ENCODE data around the gene S1PR1. TPM values are rescaled to one million over a fixed set of nuclear protein-coding genes. Genes with fewer than 3 reads are reported as not detected.
A peak's percentile ranks its signal among the peaks of the same experiment; 100 is the strongest.

S1PR1 gene
- total RNA-seq, 2 experiments from 2014 or later, result 72.8 to 76.5 TPM

DNA sequence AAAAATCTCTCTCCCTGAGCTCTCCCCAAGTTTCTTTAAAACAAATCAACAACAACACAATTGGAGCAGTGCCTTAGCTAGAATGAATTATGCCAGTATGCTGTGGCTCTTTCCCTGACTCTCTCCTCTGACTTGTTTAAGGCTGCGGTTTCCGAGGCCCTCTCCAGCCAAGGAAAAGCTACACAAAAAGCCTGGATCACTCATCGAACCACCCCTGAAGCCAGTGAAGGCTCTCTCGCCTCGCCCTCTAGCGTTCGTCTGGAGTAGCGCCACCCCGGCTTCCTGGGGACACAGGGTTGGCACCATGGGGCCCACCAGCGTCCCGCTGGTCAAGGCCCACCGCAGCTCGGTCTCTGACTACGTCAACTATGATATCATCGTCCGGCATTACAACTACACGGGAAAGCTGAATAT is 1.9 kb downstream of the S1PR1 start:
- H3K27ac Mint-ChIP-seq, result peak overlapping the region; percentile 95
- H3K4me1 Mint-ChIP-seq (ENCODE audit: low read depth), result peaks cover 69% of the 10 kb centered on the region
- peak; percentile 92 for DNase-seq
- peak; percentile 53 for ATAC-seq
- H3K36me3 Mint-ChIP-seq (ENCODE audit: low read depth), result peaks cover 69% of the 10 kb centered on the region
- H3K27me3 Mint-ChIP-seq (ENCODE audit: low read depth), result no peaks in the 10 kb centered on the region
- H3K4me3 Mint-ChIP-seq, result peak overlapping the region; percentile 98
- POLR2A ChIA-PET, result interaction anchor here (0.6 to 6.9 kb wide), 29 partner anchors 13 to 343 kb away, joined by 3 to 89 read pairs (median 6); partner anchors contain the start of genes DPH5 and SLC30A7
- no peaks in the 10 kb centered on the region for H3K9me3 Mint-ChIP-seq (ENCODE audit: insufficient read depth)
- CTCF ChIA-PET, result interaction anchor here (0.7 to 9.4 kb wide), 56 partner anchors 9 to 775 kb away, joined by 3 to 165 read pairs (median 6); partner anchors contain the start of genes DPH5 and SLC30A7

DNA sequence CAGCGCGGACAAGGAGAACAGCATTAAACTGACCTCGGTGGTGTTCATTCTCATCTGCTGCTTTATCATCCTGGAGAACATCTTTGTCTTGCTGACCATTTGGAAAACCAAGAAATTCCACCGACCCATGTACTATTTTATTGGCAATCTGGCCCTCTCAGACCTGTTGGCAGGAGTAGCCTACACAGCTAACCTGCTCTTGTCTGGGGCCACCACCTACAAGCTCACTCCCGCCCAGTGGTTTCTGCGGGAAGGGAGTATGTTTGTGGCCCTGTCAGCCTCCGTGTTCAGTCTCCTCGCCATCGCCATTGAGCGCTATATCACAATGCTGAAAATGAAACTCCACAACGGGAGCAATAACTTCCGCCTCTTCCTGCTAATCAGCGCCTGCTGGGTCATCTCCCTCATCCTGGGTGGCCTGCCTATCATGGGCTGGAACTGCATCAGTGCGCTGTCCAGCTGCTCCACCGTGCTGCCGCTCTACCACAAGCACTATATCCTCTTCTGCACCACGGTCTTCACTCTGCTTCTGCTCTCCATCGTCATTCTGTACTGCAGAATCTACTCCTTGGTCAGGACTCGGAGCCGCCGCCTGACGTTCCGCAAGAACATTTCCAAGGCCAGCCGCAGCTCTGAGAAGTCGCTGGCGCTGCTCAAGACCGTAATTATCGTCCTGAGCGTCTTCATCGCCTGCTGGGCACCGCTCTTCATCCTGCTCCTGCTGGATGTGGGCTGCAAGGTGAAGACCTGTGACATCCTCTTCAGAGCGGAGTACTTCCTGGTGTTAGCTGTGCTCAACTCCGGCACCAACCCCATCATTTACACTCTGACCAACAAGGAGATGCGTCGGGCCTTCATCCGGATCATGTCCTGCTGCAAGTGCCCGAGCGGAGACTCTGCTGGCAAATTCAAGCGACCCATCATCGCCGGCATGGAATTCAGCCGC is 2.5 kb downstream of the S1PR1 start:
- H3K4me1 Mint-ChIP-seq (ENCODE audit: low read depth), result peaks cover 68% of the 10 kb centered on the region
- POLR2A ChIA-PET, result interaction anchor here (0.6 to 6.9 kb wide), 33 partner anchors 13 to 343 kb away, joined by 3 to 89 read pairs (median 5); partner anchors contain the start of genes DPH5 and SLC30A7
- peak; percentile 58 for ATAC-seq

DNA sequence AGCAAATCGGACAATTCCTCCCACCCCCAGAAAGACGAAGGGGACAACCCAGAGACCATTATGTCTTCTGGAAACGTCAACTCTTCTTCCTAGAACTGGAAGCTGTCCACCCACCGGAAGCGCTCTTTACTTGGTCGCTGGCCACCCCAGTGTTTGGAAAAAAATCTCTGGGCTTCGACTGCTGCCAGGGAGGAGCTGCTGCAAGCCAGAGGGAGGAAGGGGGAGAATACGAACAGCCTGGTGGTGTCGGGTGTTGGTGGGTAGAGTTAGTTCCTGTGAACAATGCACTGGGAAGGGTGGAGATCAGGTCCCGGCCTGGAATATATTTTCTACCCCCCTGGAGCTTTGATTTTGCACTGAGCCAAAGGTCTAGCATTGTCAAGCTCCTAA is 3.2 kb downstream of the S1PR1 start:
- peaks cover 76% of the 10 kb centered on the region for H3K36me3 Mint-ChIP-seq (ENCODE audit: low read depth)
- peak overlapping the region; percentile 98 for H3K4me3 Mint-ChIP-seq
- CTCF ChIA-PET, result interaction anchor here (0.7 to 9.4 kb wide), 15 partner anchors 8 to 319 kb away, joined by 3 to 165 read pairs (median 13); partner anchors contain the start of gene DPH5
- DNase-seq, result no peak
- POLR2A ChIA-PET, result interaction anchor here (0.6 to 6.9 kb wide), 18 partner anchors 12 to 313 kb away, joined by 3 to 89 read pairs (median 4); no protein-coding TSS in a partner anchor
- peak overlapping the region; percentile 95 for H3K27ac Mint-ChIP-seq
- no peak for ATAC-seq
- H3K9me3 Mint-ChIP-seq (ENCODE audit: insufficient read depth), result no peaks in the 10 kb centered on the region
- H3K27me3 Mint-ChIP-seq (ENCODE audit: low read depth), result no peaks in the 10 kb centered on the region
- peaks cover 61% of the 10 kb centered on the region for H3K4me1 Mint-ChIP-seq (ENCODE audit: low read depth)

More for the DNA sequence above, 2.5 kb downstream of the S1PR1 start:
- H3K27me3 Mint-ChIP-seq (ENCODE audit: low read depth), result no peaks in the 10 kb centered on the region
- peak; percentile 86 for DNase-seq
- CTCF ChIA-PET, result interaction anchor here (0.7 to 9.4 kb wide), 49 partner anchors 9 to 342 kb away, joined by 3 to 165 read pairs (median 6); partner anchors contain the start of genes DPH5 and SLC30A7
- H3K36me3 Mint-ChIP-seq (ENCODE audit: low read depth), result peaks cover 73% of the 10 kb centered on the region
- peak overlapping the region; percentile 98 for H3K4me3 Mint-ChIP-seq
- peak overlapping the region; percentile 95 for H3K27ac Mint-ChIP-seq
- no peaks in the 10 kb centered on the region for H3K9me3 Mint-ChIP-seq (ENCODE audit: insufficient read depth)

DNA sequence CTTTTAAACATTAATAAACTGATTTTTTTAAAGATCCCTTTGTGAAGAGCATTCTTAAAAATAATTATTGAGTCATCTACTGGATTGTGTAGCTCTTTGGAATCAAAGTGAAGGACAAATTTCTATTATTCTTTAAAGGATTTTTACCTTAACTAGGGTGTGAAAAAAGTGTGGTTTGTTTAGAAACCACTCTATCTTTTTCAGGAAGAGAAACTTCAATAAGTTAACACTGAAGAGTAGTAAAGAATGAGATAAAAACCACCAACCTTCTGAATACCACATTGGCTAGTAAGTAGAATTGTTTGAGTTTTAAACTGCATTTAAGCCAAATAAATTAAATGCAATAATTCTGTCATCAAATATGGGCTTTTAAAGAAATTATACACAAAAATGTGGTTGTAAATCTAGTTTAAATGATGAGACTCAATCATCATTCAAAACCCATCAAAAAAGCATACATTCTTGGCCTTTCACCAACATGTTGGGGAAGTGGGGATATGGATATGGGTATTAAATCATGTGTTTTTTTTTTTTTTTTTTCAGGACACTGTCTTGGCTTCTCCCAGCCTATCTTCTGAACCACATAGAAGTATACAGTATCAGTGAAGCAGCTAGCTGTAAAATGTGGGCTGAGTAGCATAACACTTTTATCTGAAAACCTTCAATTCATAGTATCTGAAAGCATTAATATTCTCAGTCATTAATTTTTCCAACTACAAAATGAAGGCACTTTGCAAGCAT is 4.8 kb downstream of the S1PR1 start:
- no peaks in the 10 kb centered on the region for H3K9me3 Mint-ChIP-seq (ENCODE audit: insufficient read depth)
- no peak for DNase-seq
- H3K27ac Mint-ChIP-seq, result peak overlapping the region; percentile 12
- CTCF ChIA-PET, result interaction anchor here (1.0 to 9.4 kb wide), 5 partner anchors 10 to 117 kb away, joined by 3 to 165 read pairs (median 6); no protein-coding TSS in a partner anchor
- POLR2A ChIA-PET, result interaction anchor here (0.9 to 6.4 kb wide), 4 partner anchors 10 to 112 kb away, joined by 3 to 63 read pairs (median 8); no protein-coding TSS in a partner anchor
- ATAC-seq, result no peak
- peaks cover 50% of the 10 kb centered on the region for H3K4me1 Mint-ChIP-seq (ENCODE audit: low read depth)
- H3K36me3 Mint-ChIP-seq (ENCODE audit: low read depth), result peaks cover 71% of the 10 kb centered on the region
- peak overlapping the region; percentile 98 for H3K4me3 Mint-ChIP-seq
- H3K27me3 Mint-ChIP-seq (ENCODE audit: low read depth), result no peaks in the 10 kb centered on the region

DNA sequence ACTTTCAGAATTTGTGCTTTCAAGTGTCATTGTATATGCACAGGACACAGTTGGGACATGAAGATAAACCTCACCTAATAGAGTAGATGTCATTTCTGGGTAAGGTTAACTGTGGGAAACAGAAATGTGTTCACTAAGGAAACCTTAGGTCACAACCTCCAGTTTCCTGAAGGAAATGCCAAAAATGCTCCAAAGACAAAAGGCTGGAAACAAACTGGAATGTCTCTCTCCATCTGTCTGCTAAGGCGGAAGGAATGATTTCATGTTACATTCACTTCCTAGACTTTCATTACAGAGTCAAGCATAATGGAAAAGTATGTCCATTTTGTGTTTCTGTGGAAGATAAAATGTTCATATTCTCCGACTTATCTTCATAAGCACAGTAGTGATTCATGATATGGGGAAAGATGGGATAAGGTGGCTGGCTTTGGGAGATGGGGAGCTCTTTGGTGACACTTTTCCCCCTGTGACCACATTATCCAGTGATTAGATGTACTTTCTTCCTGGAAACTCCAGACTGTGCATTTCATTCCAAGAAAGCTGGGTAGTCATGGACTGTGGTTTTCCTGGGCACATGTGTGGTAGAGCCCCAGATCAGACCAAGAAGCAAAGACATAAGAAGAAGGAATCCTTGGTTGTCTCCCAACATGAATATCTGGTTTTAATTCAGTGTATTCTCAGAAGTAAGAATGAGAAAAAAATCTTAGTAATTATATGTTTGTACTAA is 5.7 kb downstream of the S1PR1 start:
- no peaks in the 10 kb centered on the region for H3K9me3 Mint-ChIP-seq (ENCODE audit: insufficient read depth)
- peak overlapping the region; percentile 62 for H3K27ac Mint-ChIP-seq
- peak overlapping the region; percentile 98 for H3K4me3 Mint-ChIP-seq
- peaks cover 64% of the 10 kb centered on the region for H3K36me3 Mint-ChIP-seq (ENCODE audit: low read depth)
- ChIA-PET CTCF (interaction anchor here (1.4 to 8.2 kb wide), 4 partner anchors 9 to 67 kb away, joined by 4 to 162 read pairs (median 16); no protein-coding TSS in a partner anchor), POLR2A (interaction anchor here (1.0 kb wide), 1 partner anchor 179 kb away, joined by 3 read pairs; no protein-coding TSS in a partner anchor)
- no peak for ATAC-seq
- peaks cover 54% of the 10 kb centered on the region for H3K4me1 Mint-ChIP-seq (ENCODE audit: low read depth)
- no peaks in the 10 kb centered on the region for H3K27me3 Mint-ChIP-seq (ENCODE audit: low read depth)
- DNase-seq, result no peak

DNA sequence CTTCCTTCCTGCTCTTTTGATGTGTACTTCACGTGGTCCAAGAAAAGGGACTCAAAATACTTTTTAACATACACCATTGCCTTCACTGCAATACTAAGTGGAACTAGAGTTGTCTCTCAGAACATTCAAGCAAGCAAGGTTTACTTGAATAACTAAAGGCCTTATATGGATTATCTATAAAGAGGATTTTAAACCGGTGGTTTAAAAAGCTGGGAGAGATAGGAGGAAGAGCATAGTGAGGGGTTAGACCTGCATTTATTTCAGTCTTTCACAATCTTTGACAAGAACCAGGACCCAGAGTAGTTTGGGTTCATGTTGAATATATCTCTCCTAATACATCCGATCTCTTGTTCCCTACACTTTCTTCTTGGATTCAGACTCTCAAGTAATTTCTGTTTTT is 6.9 kb downstream of the S1PR1 start:
- ChIA-PET CTCF (interaction anchor here (0.6 to 4.4 kb wide), 3 partner anchors 43 to 1238 kb away, joined by 3 to 28 read pairs (median 4); no protein-coding TSS in a partner anchor), POLR2A (interaction anchor here (0.9 to 2.3 kb wide), 4 partner anchors 8 to 47 kb away, joined by 3 to 6 read pairs (median 5); no protein-coding TSS in a partner anchor)
- Mint-ChIP-seq H3K9me3 (ENCODE audit: insufficient read depth) (no peaks in the 10 kb centered on the region), H3K27ac (no peak overlapping the region), H3K27me3 (ENCODE audit: low read depth) (no peaks in the 10 kb centered on the region), H3K4me1 (ENCODE audit: low read depth) (peaks cover 58% of the 10 kb centered on the region), H3K4me3 (no peak overlapping the region), H3K36me3 (ENCODE audit: low read depth) (peaks cover 56% of the 10 kb centered on the region)
- DNase-seq (no peak), ATAC-seq (no peak)

DNA sequence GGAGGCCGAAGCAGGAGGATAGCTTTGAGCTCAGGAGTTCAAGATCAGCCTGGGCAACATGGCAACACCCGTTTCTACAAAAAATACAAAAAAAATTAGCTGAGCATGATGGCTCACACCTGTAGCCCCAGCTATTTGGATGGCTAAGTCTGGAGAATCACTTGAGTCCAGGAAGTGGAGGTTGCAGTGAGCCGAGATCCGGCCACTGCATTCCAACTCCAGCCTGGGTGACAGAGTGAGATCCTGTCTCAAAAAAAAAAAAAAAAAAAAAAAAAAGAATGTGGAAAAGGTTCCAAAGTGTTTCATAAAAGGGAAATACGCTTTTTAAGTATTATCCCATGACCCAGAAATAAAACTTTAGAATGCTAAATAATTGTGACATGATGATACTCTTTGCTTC is 8.0 kb downstream of the S1PR1 start:
- no peak for ATAC-seq
- Mint-ChIP-seq H3K4me1 (ENCODE audit: low read depth) (peaks cover 47% of the 10 kb centered on the region), H3K4me3 (no peak overlapping the region), H3K27ac (no peak overlapping the region), H3K27me3 (ENCODE audit: low read depth) (no peaks in the 10 kb centered on the region), H3K9me3 (ENCODE audit: insufficient read depth) (no peaks in the 10 kb centered on the region), H3K36me3 (ENCODE audit: low read depth) (peaks cover 45% of the 10 kb centered on the region)
- no peak for DNase-seq
- ChIA-PET POLR2A (interaction anchor here (1.0 to 2.3 kb wide), 3 partner anchors 8 to 115 kb away, joined by 4 to 6 read pairs (median 6); no protein-coding TSS in a partner anchor), CTCF (interaction anchor here (1.1 to 4.4 kb wide), 3 partner anchors 42 to 107 kb away, joined by 4 to 28 read pairs (median 4); no protein-coding TSS in a partner anchor)

DNA sequence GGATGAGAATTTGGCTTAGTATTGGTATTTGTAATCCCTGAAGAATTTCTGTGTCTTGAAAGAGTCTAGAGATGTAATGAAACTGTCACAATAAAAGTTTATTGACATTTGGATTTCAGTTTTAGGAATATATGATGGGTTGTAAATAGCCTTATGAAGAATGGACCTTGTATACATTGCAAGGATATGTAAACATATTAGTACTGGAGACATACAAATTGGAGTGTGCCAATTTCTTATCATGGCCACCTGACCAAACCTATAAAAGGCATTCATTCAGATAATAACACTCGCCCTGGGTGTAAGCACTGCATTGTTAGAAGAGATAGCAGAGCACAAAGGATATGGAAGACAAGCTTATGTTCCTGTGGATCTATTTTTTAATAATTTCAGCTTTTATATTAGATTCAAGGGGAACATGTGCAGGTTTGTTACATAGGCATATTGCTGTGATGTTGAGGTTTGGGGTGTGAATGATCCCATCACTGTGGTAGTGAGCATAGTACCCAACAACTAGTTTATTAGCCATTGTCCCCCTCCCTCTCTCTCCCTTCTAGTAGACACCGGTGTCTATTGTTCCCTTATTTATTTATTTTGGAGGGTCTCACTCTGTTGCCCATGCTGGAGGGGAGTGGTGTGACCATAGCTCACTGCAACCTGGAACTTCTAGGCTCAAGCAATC is 8.6 kb downstream of the S1PR1 start:
- ChIA-PET CTCF (interaction anchor here (1.1 to 4.4 kb wide), 3 partner anchors 42 to 108 kb away, joined by 4 to 28 read pairs (median 4); no protein-coding TSS in a partner anchor), POLR2A (interaction anchor here (1.0 to 2.3 kb wide), 6 partner anchors 8 to 115 kb away, joined by 4 to 6 read pairs (median 6); no protein-coding TSS in a partner anchor)
- ATAC-seq (no peak), DNase-seq (no peak)
- Mint-ChIP-seq H3K4me1 (ENCODE audit: low read depth) (peaks cover 41% of the 10 kb centered on the region), H3K36me3 (ENCODE audit: low read depth) (peaks cover 39% of the 10 kb centered on the region), H3K27me3 (ENCODE audit: low read depth) (no peaks in the 10 kb centered on the region), H3K4me3 (no peak overlapping the region), H3K27ac (no peak overlapping the region), H3K9me3 (ENCODE audit: insufficient read depth) (no peaks in the 10 kb centered on the region)

DNA sequence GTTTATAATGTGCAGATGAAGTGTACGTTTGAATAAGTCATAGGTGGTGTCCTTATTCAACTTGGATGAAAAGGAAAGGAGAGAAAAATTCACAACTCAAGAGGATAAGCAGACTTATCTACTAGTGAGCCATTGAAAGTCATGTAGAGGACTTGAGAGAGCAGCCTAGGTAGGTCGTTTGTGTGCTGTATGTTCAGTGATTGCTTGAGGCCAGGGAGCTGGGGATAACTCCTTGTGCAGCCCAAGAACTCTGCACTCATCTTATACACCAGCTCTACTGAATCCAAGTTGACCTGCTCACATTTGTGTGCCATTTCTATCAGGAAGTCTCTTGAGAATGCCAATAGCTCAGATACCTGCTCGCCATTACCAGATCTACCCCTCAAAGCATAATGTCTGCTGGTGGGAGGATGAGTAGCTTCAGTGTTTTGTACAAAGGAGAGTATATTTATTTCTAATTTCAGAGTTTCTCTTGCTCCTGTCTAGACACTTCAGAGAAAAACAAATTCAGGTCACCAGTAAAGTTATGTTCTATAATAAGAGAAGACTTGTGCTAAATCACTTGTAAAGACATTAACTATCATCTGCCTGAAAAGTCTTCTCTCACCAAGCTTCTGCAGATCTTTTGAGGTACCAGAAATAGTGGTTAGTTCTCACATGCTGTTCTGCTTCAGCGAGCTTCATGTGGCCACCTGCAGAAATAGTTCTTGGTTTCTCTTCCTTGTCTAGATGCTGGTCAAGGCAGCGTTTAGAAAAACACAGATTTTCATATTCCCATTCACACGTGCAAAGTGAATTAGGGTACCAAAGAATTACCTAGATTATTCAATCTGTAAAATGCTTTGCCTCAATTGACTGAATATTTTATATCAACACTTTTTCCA is 10.8 kb downstream of the S1PR1 start:
- Mint-ChIP-seq H3K27me3 (ENCODE audit: low read depth) (no peaks in the 10 kb centered on the region), H3K4me3 (no peak overlapping the region), H3K27ac (no peak overlapping the region), H3K9me3 (ENCODE audit: insufficient read depth) (no peaks in the 10 kb centered on the region), H3K4me1 (ENCODE audit: low read depth) (peaks cover 22% of the 10 kb centered on the region), H3K36me3 (ENCODE audit: low read depth) (peaks cover 20% of the 10 kb centered on the region)
- ChIA-PET CTCF (interaction anchor here (1.0 to 2.2 kb wide), 5 partner anchors 9 to 111 kb away, joined by 3 to 14 read pairs (median 5); no protein-coding TSS in a partner anchor), POLR2A (interaction anchor here (1.1 to 1.3 kb wide), 2 partner anchors 11 to 42 kb away, joined by 4 to 5 read pairs; partner anchors contain the start of gene S1PR1)
- ATAC-seq, result no peak
- DNase-seq, result peak; percentile 11
